ENCODE results near the gene PLD4. TPM values are rescaled to one million over a fixed set of nuclear protein-coding genes. Genes with fewer than 3 reads are reported as not detected.
A peak's percentile ranks its signal among the peaks of the same experiment; 100 is the strongest.

Gene PLD4
- total and polyA plus RNA-seq, 2 donors (not counting 1 experiment from before 2014, with no cell fraction given): 0.17 TPM; not detected in 1

GRCh38 chr14:104898870-104899510 lies 25.7 kb upstream of the PLD4 start:
- peaks cover 3% of the 10 kb centered on the region for H3K36me3 ChIP-seq (ENCODE audit: control insufficient read depth, insufficient read depth, low read length)
- H3K4me1 ChIP-seq (ENCODE audit: control insufficient read depth, extremely low read depth, insufficient read depth, low read length): no peaks in the 10 kb centered on the region
- H3K9me3 ChIP-seq (ENCODE audit: control insufficient read depth, insufficient read depth, low read depth, low read length): no peaks in the 10 kb centered on the region
- H3K79me2 ChIP-seq (ENCODE audit: control insufficient read depth, insufficient read depth, low read length): no peaks in the 10 kb centered on the region
- H3K4me2 ChIP-seq (ENCODE audit: extremely low read depth, insufficient read depth, low read length): no peak overlapping the region
- no peak overlapping the region for H2AFZ ChIP-seq (ENCODE audit: low read length)
- no peak overlapping the region for H3K9ac ChIP-seq (ENCODE audit: insufficient read depth, low read length)
- TF ChIP-seq CTCF (conservative IDR thresholded peaks at IDR 0.05 in 1 of 2, IDR thresholded peaks at IDR 0.05 in 1 of 2; ENCODE audit: low read depth in 1 of 2, low read length in 2 of 2): no peak
- no peak for TF ChIP-seq EZH2 (IDR thresholded peaks at IDR 0.05; ENCODE audit: low read length, missing control alignments)
- no peaks in the 10 kb centered on the region for H4K20me1 ChIP-seq (ENCODE audit: control insufficient read depth, extremely low read depth, insufficient read depth, low read length)
- no peak overlapping the region for H3K4me3 ChIP-seq (replicated peaks in 1 of 4; ENCODE audit: control extremely low read depth in 1 of 4, insufficient read depth in 1 of 4, low read depth in 3 of 4, low read length in 4 of 4)
- no peaks in the 10 kb centered on the region for H3K27me3 ChIP-seq (ENCODE audit: control insufficient read depth, insufficient read depth, low read length)
- DNase-seq (ENCODE audit: low read depth in 2 of 2): peak in 1 of 2 donors; percentile 5
- H3K27ac ChIP-seq (ENCODE audit: insufficient read depth, low read length): no peak overlapping the region

- H3K27ac ChIP-seq (ENCODE audit: insufficient read depth, low read length): no peak overlapping the region
- no peak overlapping the region for H3K4me2 ChIP-seq (ENCODE audit: extremely low read depth, insufficient read depth, low read length)
- no peaks in the 10 kb centered on the region for H3K4me1 ChIP-seq (ENCODE audit: control insufficient read depth, extremely low read depth, insufficient read depth, low read length)
- H3K36me3 ChIP-seq (ENCODE audit: control insufficient read depth, insufficient read depth, low read length): peaks cover under 1% of the 10 kb centered on the region
- no peak overlapping the region for H2AFZ ChIP-seq (ENCODE audit: low read length)
- H3K9ac ChIP-seq (ENCODE audit: insufficient read depth, low read length): no peak overlapping the region
- no peak overlapping the region for H3K4me3 ChIP-seq (replicated peaks in 1 of 4; ENCODE audit: control extremely low read depth in 1 of 4, insufficient read depth in 1 of 4, low read depth in 3 of 4, low read length in 4 of 4)
- H3K9me3 ChIP-seq (ENCODE audit: control insufficient read depth, insufficient read depth, low read depth, low read length): no peaks in the 10 kb centered on the region
- H4K20me1 ChIP-seq (ENCODE audit: control insufficient read depth, extremely low read depth, insufficient read depth, low read length): no peaks in the 10 kb centered on the region
- TF ChIP-seq EZH2 (IDR thresholded peaks at IDR 0.05; ENCODE audit: low read length, missing control alignments) (no peak), CTCF (conservative IDR thresholded peaks at IDR 0.05 in 1 of 2, IDR thresholded peaks at IDR 0.05 in 1 of 2; ENCODE audit: low read depth in 1 of 2, low read length in 2 of 2) (no peak)
- H3K27me3 ChIP-seq (ENCODE audit: control insufficient read depth, insufficient read depth, low read length): no peaks in the 10 kb centered on the region
- DNase-seq (ENCODE audit: low read depth in 2 of 2): no peak
- H3K79me2 ChIP-seq (ENCODE audit: control insufficient read depth, insufficient read depth, low read length): no peaks in the 10 kb centered on the region
These were observed 24.9 kb upstream of the PLD4 start for GRCh38 chr14:104899781-104900180.

- DNase-seq (ENCODE audit: low read depth in 2 of 2): no peak
- Histone ChIP-seq H3K9ac (ENCODE audit: insufficient read depth, low read length) (no peak overlapping the region), H2AFZ (ENCODE audit: low read length) (no peak overlapping the region), H4K20me1 (ENCODE audit: control insufficient read depth, extremely low read depth, insufficient read depth, low read length) (no peaks in the 10 kb centered on the region), H3K27me3 (ENCODE audit: control insufficient read depth, insufficient read depth, low read length) (no peaks in the 10 kb centered on the region), H3K9me3 (ENCODE audit: control insufficient read depth, insufficient read depth, low read depth, low read length) (no peaks in the 10 kb centered on the region), H3K36me3 (ENCODE audit: control insufficient read depth, insufficient read depth, low read length) (no peaks in the 10 kb centered on the region), H3K4me3 (replicated peaks in 1 of 4; ENCODE audit: control extremely low read depth in 1 of 4, insufficient read depth in 1 of 4, low read depth in 3 of 4, low read length in 4 of 4) (no peak overlapping the region), H3K4me2 (ENCODE audit: extremely low read depth, insufficient read depth, low read length) (no peak overlapping the region), H3K79me2 (ENCODE audit: control insufficient read depth, insufficient read depth, low read length) (no peaks in the 10 kb centered on the region), H3K27ac (ENCODE audit: insufficient read depth, low read length) (no peak overlapping the region), H3K4me1 (ENCODE audit: control insufficient read depth, extremely low read depth, insufficient read depth, low read length) (no peaks in the 10 kb centered on the region)
- TF ChIP-seq EZH2 (IDR thresholded peaks at IDR 0.05; ENCODE audit: low read length, missing control alignments) (no peak), CTCF (conservative IDR thresholded peaks at IDR 0.05 in 1 of 2, IDR thresholded peaks at IDR 0.05 in 1 of 2; ENCODE audit: low read depth in 1 of 2, low read length in 2 of 2) (no peak)
These were observed 23.8 kb upstream of the PLD4 start for GRCh38 chr14:104900639-104901512.

Data from fibroblast of lung (primary cell).